Motor neuron (in vitro differentiated cells): ENCODE results near the gene PEA15. TPM values are rescaled to one million over a fixed set of nuclear protein-coding genes. Genes with fewer than 3 reads are reported as not detected.

ENCODE experiments used
- ATAC-seq, 8 experiments: fragments of 200-7000 bp; cut with Tn5 transposase; replicated peaks in 6 of 8; 2 replicates each; pipeline ENCODE4 v1.8.0; 2021; ENCODE audit warnings: mild to moderate bottlenecking in 8 of 8, moderate library complexity in 8 of 8
- H3K27ac ChIP-seq, 2 donors: fragments of 250-450 bp; sonication (Bioruptor Pico); 2 replicates each; pipeline ENCODE4 v1.9.0; 2021; ENCODE audit warnings: antibody characterized with exemption in 2 of 2, mild to moderate bottlenecking in 2 of 2, moderate library complexity in 1 of 2
- H3K4me1 ChIP-seq, 2 donors: fragments of 250-450 bp; sonication (Bioruptor Pico); replicated peaks in 1 of 2; 2 replicates each; pipeline ENCODE4 v1.6.1; 2021; ENCODE audit warnings: antibody characterized with exemption in 2 of 2, mild to moderate bottlenecking in 2 of 2, moderate library complexity in 1 of 2
- H3K4me3 ChIP-seq, 5 donors: fragments of 250-450 bp; sonication (Bioruptor Pico); 2 replicates each; pipeline ENCODE4 v1.9.0; 2021; ENCODE audit warnings: antibody characterized with exemption in 5 of 5, mild to moderate bottlenecking in 5 of 5, moderate library complexity in 4 of 5
- WGBS, 10 experiments: fragments of 450-650 bp; shearing (Covaris generic); methylation state at CpG; one replicate each; pipeline ENCODE4 v1.0.0; 2022; 5-methylcytosine and 5-hydroxymethylcytosine counted together
- in situ Hi-C, 9 experiments: fragments of 400-800 bp; cut with MboI; loops; one replicate each; pipeline ENCODE4 v1.15.0; 2021; ENCODE audit warnings: low sequenced_read_pairs in 9 of 9, low pct_unique_long_range_greater_than_20kb in 2 of 9; ENCODE audit not compliant: unreplicated experiment in 9 of 9
- total RNA-seq, 8 experiments: library from RNA; unstranded; fragments of 300-600 nt; gene quantifications; 2 replicates each; pipeline versions ENCODE4 v1.2.3 to v1.2.4, GENCODE V29; 2022

Gene PEA15
- 100 to 1,000 TPM in 2 of 8 experiments, 10 to 100 TPM in 6; 26.4 to 322 (median 66.3) TPM for total RNA-seq

GRCh38 chr1:160205242-160206035 lies at the start of gene PEA15:
PEA15 (plus strand) TSS chr1:160205384; CDS start chr1:160211545, 6,161 bp downstream.
- Histone ChIP-seq H3K4me1 (peaks cover 42 to 46% of the 10 kb centered on the region in 2 donors), H3K27ac (peak within 1 kb of the TSS; percentile 68 to 69), H3K4me3 (peak within 1 kb of the TSS; percentile 82 to 99 (median 96))
- 1 to 5% methylated on average over 4 to 31 of the region's 76 CpGs; no CpG with 5 or more reads in 8 of the 10 experiments for whole genome bisulfite sequencing, 10 experiments
- in situ Hi-C loops, result loop anchor here in 1 of 9 experiments (25.0 kb wide), 1 partner anchor 118 kb away; the partner anchor contains the start of genes IGSF8 and KCNJ9
- ATAC-seq, result peak; percentile 54 to 84 (median 64)

GRCh38 chr1:160156361-160156760 lies 48.8 kb upstream of the PEA15 start:
- Histone ChIP-seq H3K4me3 (no peak overlapping the region), H3K27ac (no peak overlapping the region), H3K4me1 (no peaks in the 10 kb centered on the region)
- WGBS, 10 experiments, result 60 to 100% (median 93%) methylated on average over 1 to 4 of the region's 5 CpGs; no CpG with 5 or more reads in 5 of the 10 experiments
- no peak for ATAC-seq
- in situ Hi-C loops, result no loop called here

- WGBS, 10 experiments, result 48 to 100% (median 81%) methylated on average over 1 to 4 of the region's 4 CpGs; no CpG with 5 or more reads in 1 of the 10 experiments
- in situ Hi-C loops, result no loop called here
- Histone ChIP-seq H3K4me1 (no peaks in the 10 kb centered on the region), H3K4me3 (no peak overlapping the region), H3K27ac (no peak overlapping the region)
- ATAC-seq, result no peak
Observed at GRCh38 chr1:160157174-160157573, 48.0 kb upstream of the PEA15 start.

GRCh38 chr1:160158031-160158430 lies 47.2 kb upstream of the PEA15 start:
- Histone ChIP-seq H3K4me1 (no peaks in the 10 kb centered on the region), H3K27ac (no peak overlapping the region), H3K4me3 (no peak overlapping the region)
- in situ Hi-C loops, result no loop called here
- 67 to 100% (median 90%) methylated on average over 1 to 3 of the region's 3 CpGs; no CpG with 5 or more reads in 2 of the 10 experiments for WGBS, 10 experiments
- ATAC-seq, result no peak

- H3K4me1 ChIP-seq, result no peaks in the 10 kb centered on the region
- no peak overlapping the region for H3K4me3 ChIP-seq
- no peak for ATAC-seq
- in situ Hi-C loops, result no loop called here
- H3K27ac ChIP-seq, result no peak overlapping the region
- WGBS, 10 experiments, result 0 to 94% (median 81%) methylated on average over 1 to 4 of the region's 4 CpGs; no CpG with 5 or more reads in 3 of the 10 experiments
Observed at GRCh38 chr1:160158534-160158933, 46.6 kb upstream of the PEA15 start.

GRCh38 chr1:160159846-160160245 lies 45.3 kb upstream of the PEA15 start:
- no peak for ATAC-seq
- H3K4me1 ChIP-seq, result no peaks in the 10 kb centered on the region
- H3K27ac ChIP-seq, result no peak overlapping the region
- H3K4me3 ChIP-seq, result no peak overlapping the region
- in situ Hi-C loops, result no loop called here

GRCh38 chr1:160161965-160162705 lies 43.0 kb upstream of the PEA15 start:
- Histone ChIP-seq H3K4me1 (no peaks in the 10 kb centered on the region), H3K4me3 (no peak overlapping the region), H3K27ac (no peak overlapping the region)
- in situ Hi-C loops, result no loop called here
- ATAC-seq, result peak in 6 of 8 experiments; percentile 24 to 76 (median 70)
- 47 to 94% (median 58%) methylated on average over 2 to 6 of the region's 6 CpGs; no CpG with 5 or more reads in 1 of the 10 experiments for WGBS, 10 experiments

GRCh38 chr1:160162931-160163330 lies 42.3 kb upstream of the PEA15 start:
- no peaks in the 10 kb centered on the region for H3K4me1 ChIP-seq
- ATAC-seq, result no peak
- in situ Hi-C loops, result no loop called here
- H3K4me3 ChIP-seq, result no peak overlapping the region
- H3K27ac ChIP-seq, result no peak overlapping the region
- 17 to 100% (median 91%) methylated on average over 1 to 2 of the region's 2 CpGs; no CpG with 5 or more reads in 1 of the 10 experiments for WGBS, 10 experiments

- 89 to 100% (median 100%) methylated on average over 1 of the region's 1 CpG; no CpG with 5 or more reads in 4 of the 10 experiments for WGBS, 10 experiments
- in situ Hi-C loops, result no loop called here
- Histone ChIP-seq H3K27ac (no peak overlapping the region), H3K4me1 (peaks cover 0 to 2% of the 10 kb centered on the region in 2 donors), H3K4me3 (no peak overlapping the region)
- ATAC-seq, result peak in 4 of 8 experiments; percentile 43 to 55 (median 50)
Observed at GRCh38 chr1:160163615-160164014, 41.6 kb upstream of the PEA15 start.

- 71 to 100% (median 95%) methylated on average over 2 to 10 of the region's 10 CpGs; no CpG with 5 or more reads in 2 of the 10 experiments for WGBS, 10 experiments
- no peak overlapping the region for H3K27ac ChIP-seq
- peaks cover 3 to 5% of the 10 kb centered on the region in 2 donors for H3K4me1 ChIP-seq
- H3K4me3 ChIP-seq, result no peak overlapping the region
- ATAC-seq, result peak in 1 of 8 experiments; percentile 47
- in situ Hi-C loops, result no loop called here
Observed at GRCh38 chr1:160164121-160164520, 41.1 kb upstream of the PEA15 start.

- H3K4me1 ChIP-seq, result peaks cover 13 to 20% of the 10 kb centered on the region in 2 donors
- no peak overlapping the region for H3K27ac ChIP-seq
- no peak for ATAC-seq
- 59 to 100% (median 78%) methylated on average over 2 to 12 of the region's 12 CpGs; no CpG with 5 or more reads in 1 of the 10 experiments for WGBS, 10 experiments
- in situ Hi-C loops, result no loop called here
- no peak overlapping the region for H3K4me3 ChIP-seq
Observed at GRCh38 chr1:160166166-160166868, 38.9 kb upstream of the PEA15 start.

GRCh38 chr1:160167056-160167455 lies 38.1 kb upstream of the PEA15 start:
- H3K4me3 ChIP-seq, result no peak overlapping the region

More at GRCh38 chr1:160167056-160167455, 38.1 kb upstream of the PEA15 start:
- Histone ChIP-seq H3K4me1 (peaks cover 19 to 27% of the 10 kb centered on the region in 2 donors), H3K27ac (no peak overlapping the region)
- no peak for ATAC-seq
- WGBS, 10 experiments, result 83 to 100% (median 93%) methylated on average over 1 to 3 of the region's 4 CpGs; no CpG with 5 or more reads in 6 of the 10 experiments
- in situ Hi-C loops, result no loop called here
